Ascending aorta (tissue), 2 donors: ENCODE results near the gene PGAP3. TPM values are rescaled to one million over a fixed set of nuclear protein-coding genes. Genes with fewer than 3 reads are reported as not detected.

Experiments used
- DNase-seq, 2 donors: peaks; one replicate each; pipeline ENCODE4 v3.0.0-alpha.2; 2019; ENCODE audit warnings: low spot score in 2 of 2
- H3K27ac ChIP-seq, 2 donors: fragments of 200-600 bp; sonication (generic); one replicate each; pipeline ENCODE4 v1.5.1; 2016 to 2017; ENCODE audit warnings: mild to moderate bottlenecking in 1 of 2
- H3K27me3 ChIP-seq: fragments of 200-600 bp; sonication (generic); one replicate; pipeline ENCODE4 v1.5.1; 2017
- H3K36me3 ChIP-seq, 2 donors: fragments of 200-600 bp; sonication (generic); one replicate each; pipeline ENCODE4 v1.5.1; 2016
- H3K4me1 ChIP-seq, 2 donors: fragments of 200-600 bp; sonication (generic); one replicate each; pipeline ENCODE4 v1.5.1; 2016 to 2017; ENCODE audit warnings: mild to moderate bottlenecking in 1 of 2
- H3K4me3 ChIP-seq, 2 donors: fragments of 200-600 bp; sonication (generic); one replicate each; pipeline ENCODE4 v1.5.1; 2016 to 2017; ENCODE audit warnings: mild to moderate bottlenecking in 1 of 2
- H3K9me3 ChIP-seq, 2 donors: fragments of 200-600 bp; sonication (generic); one replicate each; pipeline ENCODE4 v1.5.1; 2016
- CTCF ChIP-seq, 3 experiments: fragments of 200-600 bp in 2 of 3; fragments of 450-650 bp in 1 of 3; sonication (generic) in 2 of 3; IDR thresholded peaks; one replicate each; pipeline ENCODE4 v1.5.1; 2016 to 2019; ENCODE audit warnings: antibody characterized with exemption in 3 of 3, mild to moderate bottlenecking in 1 of 3, moderate library complexity in 1 of 3
- intact Hi-C: fragments of 100-400 bp; cut with DNase I; formaldehyde crosslinking; loops from one replicate; pipeline ENCODE4 v1.15.1; 2023
- total RNA-seq: library from RNA; depleted of rRNA; stranded (reverse); fragments of >200 nt; gene quantifications from one replicate; pipeline ENCODE4 v1.1.0, GENCODE V29; 2016

Gene PGAP3
- total RNA-seq, 1 donor from 2014 or later = 29.5 TPM

- Histone ChIP-seq H3K9me3 (no peaks in the 10 kb centered on the region), H3K27me3 (no peaks in the 10 kb centered on the region), H3K36me3 (peaks cover 43 to 84% of the 10 kb centered on the region in 2 donors), H3K4me1 (peaks cover 0 to 6% of the 10 kb centered on the region in 2 donors), H3K27ac (no peak overlapping the region), H3K4me3 (no peak overlapping the region)
- no peak for TF ChIP-seq CTCF (IDR thresholded peaks at IDR 0.05)
- intact Hi-C loops = loop anchor here (10.0 kb wide), 1 partner anchor 200 kb away; the partner anchor contains the start of genes LRRC3C and ORMDL3
- DNase-seq = no peak
These were observed 36.9 kb upstream of the PGAP3 start for GRCh38 chr17:39724731-39725130.

GRCh38 chr17:39722965-39723848 lies 35.4 kb upstream of the PGAP3 start:
- no peak for TF ChIP-seq CTCF (IDR thresholded peaks at IDR 0.05)
- Histone ChIP-seq H3K27ac (no peak overlapping the region), H3K9me3 (no peaks in the 10 kb centered on the region), H3K36me3 (peaks cover 53 to 94% of the 10 kb centered on the region in 2 donors), H3K4me1 (no peaks in the 10 kb centered on the region), H3K4me3 (no peak overlapping the region), H3K27me3 (no peaks in the 10 kb centered on the region)
- DNase-seq = no peak
- intact Hi-C loops = loop anchor here (10.0 kb wide), 1 partner anchor 202 kb away; the partner anchor contains the start of genes LRRC3C and ORMDL3

- Histone ChIP-seq H3K27me3 (no peaks in the 10 kb centered on the region), H3K4me1 (no peaks in the 10 kb centered on the region), H3K36me3 (peaks cover 50 to 94% of the 10 kb centered on the region in 2 donors), H3K9me3 (no peaks in the 10 kb centered on the region), H3K27ac (no peak overlapping the region), H3K4me3 (no peak overlapping the region)
- DNase-seq = no peak
- intact Hi-C loops = loop anchor here (10.0 kb wide), 1 partner anchor 203 kb away; the partner anchor contains the start of genes LRRC3C and ORMDL3
- TF ChIP-seq CTCF (IDR thresholded peaks at IDR 0.05) = no peak
These were observed 34.2 kb upstream of the PGAP3 start for GRCh38 chr17:39722104-39722503.

GRCh38 chr17:39719563-39720355 lies 31.9 kb upstream of the PGAP3 start:
- Histone ChIP-seq H3K27me3 (no peaks in the 10 kb centered on the region), H3K27ac (no peak overlapping the region), H3K9me3 (no peaks in the 10 kb centered on the region), H3K36me3 (peaks cover 61 to 94% of the 10 kb centered on the region in 2 donors), H3K4me3 (no peak overlapping the region), H3K4me1 (no peaks in the 10 kb centered on the region)
- no peak for DNase-seq
- intact Hi-C loops = loop anchor here (10.0 kb wide), 1 partner anchor 205 kb away; the partner anchor contains the start of genes LRRC3C and ORMDL3
- no peak for TF ChIP-seq CTCF (IDR thresholded peaks at IDR 0.05)

- peaks cover 60 to 92% of the 10 kb centered on the region in 2 donors for H3K36me3 ChIP-seq
- no peaks in the 10 kb centered on the region for H3K4me1 ChIP-seq
- intact Hi-C loops = no loop called here
- no peaks in the 10 kb centered on the region for H3K9me3 ChIP-seq
- DNase-seq = no peak
- TF ChIP-seq CTCF (IDR thresholded peaks at IDR 0.05) = no peak
- H3K27ac ChIP-seq = no peak overlapping the region
- H3K4me3 ChIP-seq = no peak overlapping the region
- H3K27me3 ChIP-seq = no peaks in the 10 kb centered on the region
These were observed 29.8 kb upstream of the PGAP3 start for GRCh38 chr17:39717660-39718059.
